Fibroblast of skin of right biceps (primary cell): ENCODE data around the gene SIX2.
"Not testable (repeated sequence)": the region's sequence is repeated elsewhere in the genome, so short reads cannot be mapped to it uniquely, and the experiment has no call there.

Source experiments
- DNase-seq: peaks from one replicate; pipeline ENCODE4 v3.0.0-alpha.2; 2013

SIX2 gene

DNA sequence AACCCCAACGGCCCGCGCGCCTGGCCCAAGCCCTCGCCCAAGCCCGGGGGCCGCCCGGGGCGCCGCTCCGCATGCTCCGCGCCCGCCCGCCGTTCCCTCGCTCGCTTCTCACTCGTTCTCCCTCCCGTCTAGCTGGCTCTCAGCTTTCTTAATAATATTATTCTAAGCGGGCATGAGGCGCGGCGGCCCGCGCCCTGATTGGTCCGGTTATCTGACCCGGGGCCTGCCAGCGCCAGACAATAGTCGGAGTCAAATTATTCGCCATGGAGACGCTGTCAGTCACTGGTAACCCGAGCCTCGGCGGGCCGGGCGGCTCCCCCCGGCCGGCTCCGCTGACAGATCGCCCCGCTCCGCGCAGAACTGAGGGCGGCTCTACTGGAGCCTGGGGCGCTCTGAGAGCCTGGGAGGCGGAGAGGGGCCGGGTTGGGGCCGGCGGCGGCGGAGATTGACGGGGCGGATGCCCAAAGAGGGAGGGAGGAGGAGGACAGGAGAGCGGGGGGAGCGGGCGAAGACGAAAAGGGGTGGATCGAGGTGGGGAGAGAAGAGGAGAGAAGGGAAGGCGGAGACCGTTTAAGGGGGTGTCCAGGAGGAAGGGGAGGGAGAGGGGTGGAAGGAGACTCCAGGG lies at the start of gene SIX2:
TSS of gene SIX2 (minus strand) at position 150 of the 625 bp plus-strand sequence. CDS start 342 bp downstream, outside the sequence.
- DNase-seq, result peak; percentile 90

- DNase-seq, result no peak
Observed at GRCh38 chr2:45055162-45055605, 45.9 kb upstream of the SIX2 start.

- DNase-seq, result no peak
Observed at GRCh38 chr2:45053966-45054365, 44.7 kb upstream of the SIX2 start.

GRCh38 chr2:45052388-45052928 lies 43.2 kb upstream of the SIX2 start:
- DNase-seq, result no peak

GRCh38 chr2:45049569-45050336 lies 40.5 kb upstream of the SIX2 start:
- no peak for DNase-seq

GRCh38 chr2:45047301-45047700 lies 38.0 kb upstream of the SIX2 start:
- no peak for DNase-seq

DNA sequence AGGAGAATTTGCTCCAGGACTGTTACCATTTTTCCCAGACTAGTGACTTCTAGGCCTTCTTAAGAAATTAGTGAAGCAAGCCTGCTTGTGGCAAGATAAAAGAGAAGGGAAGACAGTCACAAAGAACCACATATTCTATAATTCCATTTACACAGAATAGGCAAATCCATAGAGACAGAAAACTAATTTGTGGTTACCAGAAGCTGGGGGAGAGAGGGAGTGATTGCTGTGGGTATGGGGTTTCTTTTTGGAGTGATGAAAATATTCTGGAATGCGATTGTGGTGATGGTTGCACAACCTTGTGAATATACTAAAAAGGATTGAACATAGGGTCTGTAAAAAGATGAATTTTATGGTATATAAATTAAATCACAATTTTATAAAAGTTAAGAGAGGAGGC lies 37.5 kb upstream of the SIX2 start:
- peak; percentile 67 for DNase-seq

DNA sequence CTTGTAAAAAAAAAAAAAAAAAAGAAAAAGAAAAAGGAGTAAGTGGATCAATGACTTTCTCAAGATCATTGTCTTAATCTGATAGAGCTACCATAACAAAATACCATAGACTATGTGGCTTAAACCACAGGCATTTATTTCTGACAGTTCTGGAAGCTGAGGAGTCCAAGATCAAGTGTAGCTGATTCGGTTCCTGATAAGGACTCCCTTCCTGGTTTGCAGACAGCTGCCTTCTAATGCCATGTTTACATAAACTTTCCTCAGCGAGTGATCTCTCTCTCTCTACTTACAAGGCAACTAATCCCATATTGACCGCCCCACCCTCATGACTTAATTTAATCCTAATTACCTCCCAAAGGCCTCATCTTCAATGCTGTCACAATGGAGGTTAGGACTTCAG lies 36.5 kb upstream of the SIX2 start:
- DNase-seq, result no peak

DNA sequence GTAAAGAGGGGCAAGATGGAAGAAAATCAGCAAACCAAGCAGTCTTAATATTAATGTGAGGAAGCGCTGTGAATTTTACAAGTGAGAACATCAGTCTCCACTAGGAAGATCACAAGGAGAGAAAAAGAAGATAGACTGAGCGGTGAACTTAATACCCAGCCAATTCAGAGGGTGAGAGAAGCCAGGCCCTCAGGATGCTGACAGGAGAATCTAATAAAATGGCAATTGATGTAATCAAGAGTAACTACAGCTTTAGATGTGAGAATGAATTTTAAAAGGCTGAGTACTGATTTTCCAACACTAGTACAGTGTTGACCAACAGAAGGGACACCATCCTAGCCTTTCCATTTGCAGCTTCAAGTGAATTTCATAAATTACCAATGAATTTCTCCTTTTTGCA lies 35.7 kb upstream of the SIX2 start:
- DNase-seq, result no peak

DNA sequence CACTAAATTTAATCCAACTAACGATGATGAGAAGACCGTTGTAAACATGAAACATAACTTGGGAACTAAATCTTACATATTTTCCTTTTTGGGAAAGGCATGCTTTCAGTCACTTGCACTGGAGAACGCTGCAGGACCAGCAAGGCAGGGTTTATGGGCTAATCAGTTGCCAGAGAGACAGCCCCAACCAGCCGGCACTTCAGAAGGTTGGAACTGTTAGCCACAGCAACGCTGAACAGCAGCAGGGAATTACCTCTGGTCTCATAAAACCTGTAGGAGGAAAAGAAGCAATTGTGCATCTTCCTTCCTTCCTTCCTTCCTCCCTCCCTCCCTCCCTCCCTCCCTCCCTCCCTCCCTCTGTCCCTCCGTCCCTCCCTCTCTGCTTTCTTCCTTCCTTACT lies 33.9 kb upstream of the SIX2 start:
- no peak for DNase-seq

DNA sequence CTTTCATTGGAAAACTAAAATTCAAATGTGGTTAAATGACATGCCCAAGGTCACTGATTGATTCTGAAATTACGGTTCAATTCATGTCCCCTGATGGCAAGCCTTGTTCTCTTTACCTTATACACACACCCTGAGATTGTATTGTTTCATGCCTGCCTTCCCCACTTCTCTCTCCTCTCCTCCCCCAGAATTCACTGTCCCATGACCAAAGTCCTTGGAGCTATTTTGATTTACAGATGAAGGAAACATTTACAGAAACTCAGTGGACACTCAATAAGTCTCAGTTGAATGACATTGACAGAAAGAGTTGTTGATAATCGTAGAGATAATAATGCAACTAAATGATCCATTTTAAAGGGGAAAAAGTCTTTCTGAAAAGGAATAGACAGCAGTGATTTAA lies 33.1 kb upstream of the SIX2 start:
- DNase-seq, result no peak

DNA sequence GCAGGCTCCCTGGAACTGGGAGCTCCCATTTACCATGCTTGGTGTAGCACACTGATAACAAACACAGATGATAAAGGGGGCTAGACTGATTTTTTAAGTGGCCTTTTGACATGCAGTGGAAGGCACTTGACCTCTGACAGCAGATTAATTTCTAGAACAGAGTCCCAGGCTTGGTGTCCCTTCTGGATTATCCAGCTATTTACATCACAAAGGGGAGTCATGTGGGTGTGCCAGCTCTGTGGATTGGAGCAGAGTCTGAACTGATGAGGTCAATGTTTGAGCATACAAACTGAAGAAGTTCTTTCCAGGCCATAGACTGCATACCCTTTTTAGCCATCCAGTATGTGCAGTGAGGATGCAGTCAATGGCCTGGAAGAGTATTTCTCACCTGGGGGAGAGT lies 31.5 kb upstream of the SIX2 start:
- DNase-seq, result no peak

- DNase-seq, result not testable (repeated sequence)
Observed at GRCh38 chr2:45039804-45040203, 30.6 kb upstream of the SIX2 start.

GRCh38 chr2:45038861-45039260 lies 29.6 kb upstream of the SIX2 start:
- not testable (repeated sequence) for DNase-seq

DNA sequence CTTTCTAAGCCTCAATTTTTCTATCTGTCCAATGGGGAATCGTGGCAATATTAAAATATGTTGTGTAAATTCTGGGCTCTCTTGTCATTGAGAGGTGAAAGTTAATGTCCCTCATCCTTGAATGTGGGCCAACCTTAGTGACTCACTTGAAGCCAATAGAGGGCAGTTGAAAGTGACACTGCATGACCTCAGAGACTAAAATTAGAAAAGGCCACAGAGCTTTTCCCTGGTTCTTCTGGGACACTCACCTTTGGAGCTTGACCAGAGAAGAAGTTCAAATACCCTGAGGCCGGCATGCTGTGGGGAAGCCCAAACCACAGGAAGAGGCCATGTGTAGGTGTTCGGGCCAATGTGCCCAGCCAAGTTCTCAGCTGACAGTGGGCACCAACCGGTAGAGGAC lies 24.1 kb upstream of the SIX2 start:
- DNase-seq, result no peak

GRCh38 chr2:45031028-45031427 lies 21.8 kb upstream of the SIX2 start:
- DNase-seq, result no peak

GRCh38 chr2:45030553-45030952 lies 21.3 kb upstream of the SIX2 start:
- no peak for DNase-seq

DNA sequence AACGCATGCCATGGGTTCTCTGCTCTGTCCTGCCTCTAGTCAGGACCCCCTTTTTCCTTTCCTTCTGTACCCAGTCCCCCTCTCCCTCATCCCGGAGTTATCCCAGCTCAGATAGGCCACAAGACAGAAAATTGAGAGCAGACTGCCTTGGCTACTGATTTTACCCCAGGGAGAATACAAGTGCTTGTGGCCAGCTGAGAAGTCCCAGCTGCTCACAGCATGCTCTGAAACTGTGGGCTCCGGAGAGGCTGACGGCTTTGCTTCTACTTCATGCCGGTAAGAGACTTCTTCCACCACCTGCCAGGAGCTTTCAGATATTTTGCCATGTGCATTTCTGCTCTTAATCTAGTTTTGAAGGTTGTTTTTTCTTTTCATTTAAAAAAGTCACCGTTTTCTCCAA lies 20.0 kb upstream of the SIX2 start:
- no peak for DNase-seq

DNA sequence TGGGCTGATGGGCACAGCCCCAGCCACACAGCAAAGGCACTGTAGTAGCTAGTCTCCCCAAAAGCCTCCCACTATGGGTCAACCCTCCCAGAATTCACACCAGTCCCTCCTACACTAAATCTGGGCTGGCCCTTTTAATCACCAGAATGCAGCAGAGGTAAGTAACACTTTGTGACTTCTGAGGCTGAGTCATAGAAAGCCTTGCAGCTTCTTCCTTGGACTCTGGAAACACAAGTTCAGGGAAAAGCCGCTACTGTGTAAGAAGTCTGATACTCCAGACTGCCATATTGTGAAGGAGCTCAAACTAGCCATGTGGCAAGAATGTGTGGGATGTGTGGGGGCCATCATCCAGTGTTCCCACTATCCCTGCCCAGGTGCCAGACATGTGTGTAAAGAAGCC lies 19.0 kb upstream of the SIX2 start:
- no peak for DNase-seq

GRCh38 chr2:45026924-45027450 lies 17.7 kb upstream of the SIX2 start:
- DNase-seq, result no peak

DNA sequence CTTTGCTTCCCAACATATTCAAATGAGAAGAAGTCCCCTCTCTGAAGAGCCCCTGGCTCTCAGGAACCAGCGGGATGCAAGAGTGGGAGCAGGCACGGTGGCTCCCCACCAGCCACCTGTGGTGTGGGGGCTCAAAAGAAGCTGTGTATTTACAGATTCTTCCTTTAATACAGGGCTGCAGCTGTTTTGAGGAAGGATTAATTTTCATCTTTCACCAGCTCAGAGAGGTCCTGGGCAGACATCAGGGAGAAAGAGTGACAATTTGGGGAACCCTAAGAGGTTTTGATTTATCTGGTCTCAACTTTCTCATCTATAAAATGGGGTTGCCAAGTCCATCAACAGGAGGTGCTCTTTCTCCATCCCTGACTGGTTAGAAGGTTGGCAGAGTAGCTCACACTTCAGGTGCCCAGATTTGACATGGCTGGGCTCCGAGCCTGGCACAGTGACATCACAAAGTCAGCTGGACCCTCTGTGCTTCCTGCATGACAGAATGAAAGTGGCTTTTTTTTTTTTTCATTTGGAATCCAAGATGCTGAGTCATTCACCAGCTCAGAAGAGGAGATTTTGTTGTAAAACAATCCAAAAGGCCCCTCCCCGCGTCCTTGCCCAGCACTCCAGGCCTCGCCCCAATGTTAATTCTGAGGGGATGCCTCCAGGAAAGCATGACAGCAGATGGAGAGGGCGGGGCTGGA lies 15.5 kb upstream of the SIX2 start:
- DNase-seq, result peak; percentile 76

DNA sequence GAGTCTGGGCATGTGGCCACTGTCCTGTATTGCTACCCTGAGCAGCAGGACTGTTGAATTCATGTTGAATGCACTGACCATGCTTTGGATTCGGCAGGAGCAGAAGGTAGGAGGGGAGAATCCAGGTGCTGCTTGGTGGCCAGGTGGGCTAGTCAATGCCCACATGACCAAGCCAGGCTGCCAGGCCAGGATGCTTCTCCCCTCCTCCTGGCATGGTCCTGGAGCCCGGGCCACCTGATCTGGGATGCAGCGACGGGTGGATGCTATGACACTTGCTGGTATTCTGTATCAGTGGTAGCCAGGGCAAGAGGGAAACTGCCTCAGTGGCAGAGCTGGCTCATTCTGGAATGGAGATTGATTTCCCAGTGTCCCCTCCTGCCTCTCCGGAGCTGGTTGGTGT lies 14.8 kb upstream of the SIX2 start:
- DNase-seq, result no peak

GRCh38 chr2:45020439-45020838 lies 11.2 kb upstream of the SIX2 start:
- DNase-seq, result no peak

GRCh38 chr2:45018023-45018422 lies 8.8 kb upstream of the SIX2 start:
- DNase-seq, result no peak
